SK-N-SH (cell line): ENCODE data around the gene KCNQ2. TPM values are rescaled to one million over a fixed set of nuclear protein-coding genes. Genes with fewer than 3 reads are reported as not detected.

Experiments
- CTCF ChIA-PET: fragments of 300-600, 350-600 bp; formaldehyde crosslinking; extraction: SDS; loops from one replicate; lab custom pipeline; 2021; lab: Yijun Ruan, JAX
- POLR2A ChIA-PET: fragments of 350-600 bp; sonication (Branson Sonifier 250); formaldehyde crosslinking; extraction: SDS; loops from one replicate; lab custom pipeline; 2020; ENCODE audit warnings: antibody characterized with exemption, inconsistent platforms; lab: Yijun Ruan, JAX
- DNase-seq: peaks from one replicate; pipeline ENCODE4 v3.0.0; 2012
- H2AFZ ChIP-seq: fragments of 200-600 bp; sonication (generic); 2 replicates; pipeline ENCODE4 v1.8.1; 2016; ENCODE audit warnings: antibody characterized with exemption, mild to moderate bottlenecking, low read depth
- H3F3A ChIP-seq: fragments of 200-600 bp; sonication (generic); replicated peaks from 2 replicates; pipeline ENCODE3; 2016; ENCODE audit warnings: antibody characterized with exemption, mild to moderate bottlenecking; ENCODE audit not compliant: insufficient read depth
- H3K27ac ChIP-seq, 2 experiments: fragments of 200-500 bp in 1 of 2; fragments of 200-600 bp in 1 of 2; sonication (Bioruptor generic) in 1 of 2; sonication (generic), shearing (Covaris generic) in 1 of 2; 2 replicates each; pipeline versions ENCODE4 v1.5.1 to v1.6.1; 2014 to 2016; ENCODE audit warnings: low read depth in 2 of 2, inconsistent platforms in 1 of 2, low read length in 1 of 2, mild to moderate bottlenecking in 1 of 2, mixed read lengths in 1 of 2
- H3K27me3 ChIP-seq: fragments of 200-600 bp; sonication (generic), shearing (Covaris generic); 2 replicates; pipeline ENCODE4 v1.6.1; 2016; ENCODE audit warnings: mixed run types; ENCODE audit not compliant: insufficient read depth
- H3K36me3 ChIP-seq, 2 experiments: fragments of 200-500 bp in 1 of 2; fragments of 200-600 bp in 1 of 2; sonication (Bioruptor generic) in 1 of 2; sonication (generic) in 1 of 2; replicated peaks in 1 of 2; 2 replicates each; pipeline versions ENCODE3 to v1.5.1; 2014 to 2016; ENCODE audit warnings: low read length in 1 of 2, mild to moderate bottlenecking in 1 of 2; ENCODE audit not compliant: insufficient read depth in 2 of 2, control insufficient read depth in 1 of 2
- H3K4me1 ChIP-seq, 2 experiments: fragments of 200-500 bp in 1 of 2; fragments of 200-600 bp in 1 of 2; sonication (Bioruptor generic) in 1 of 2; sonication (generic), shearing (Covaris generic) in 1 of 2; 2 replicates each; pipeline versions ENCODE4 v1.5.1 to v1.6.1; 2014 to 2016; ENCODE audit warnings: low read depth in 1 of 2, low read length in 1 of 2, mixed run types in 1 of 2; ENCODE audit not compliant: insufficient read depth in 2 of 2, control insufficient read depth in 1 of 2
- H3K4me2 ChIP-seq: fragments of 200-600 bp; sonication (generic), shearing (Covaris generic); 2 replicates; pipeline ENCODE4 v1.6.1; 2017; ENCODE audit warnings: mixed run types
- H3K4me3 ChIP-seq, 2 experiments: fragments of 200-500 bp in 1 of 2; fragments of 200-600 bp in 1 of 2; sonication (Bioruptor generic) in 1 of 2; sonication (generic), shearing (Covaris generic) in 1 of 2; 2 replicates each; pipeline versions ENCODE4 v1.5.1 to v1.8.1; 2014 to 2016; ENCODE audit warnings: low read depth in 2 of 2, inconsistent platforms in 1 of 2, low read length in 1 of 2, mild to moderate bottlenecking in 1 of 2, mixed read lengths in 1 of 2, moderate library complexity in 1 of 2
- H3K79me2 ChIP-seq: fragments of 200-600 bp; sonication (generic); 2 replicates; pipeline ENCODE4 v1.8.1; 2017; ENCODE audit warnings: mild to moderate bottlenecking; ENCODE audit not compliant: insufficient read depth
- H3K9ac ChIP-seq: fragments of 200-600 bp; sonication (generic); 2 replicates; pipeline ENCODE4 v1.6.1; 2017; ENCODE audit warnings: mixed run types
- H3K9me2 ChIP-seq: fragments of 200-600 bp; sonication (generic); 2 replicates; pipeline ENCODE4 v1.6.1; 2017; ENCODE audit warnings: mixed run types
- H3K9me3 ChIP-seq: fragments of 200-600 bp; sonication (generic); 2 replicates; pipeline ENCODE4 v1.6.1; 2017; ENCODE audit warnings: mixed run types, mild to moderate bottlenecking, moderate library complexity
- H4K20me1 ChIP-seq: fragments of 200-600 bp; sonication (generic); 2 replicates; pipeline ENCODE4 v1.6.1; 2017; ENCODE audit warnings: mild to moderate bottlenecking, mixed run types; ENCODE audit not compliant: insufficient read depth
- CHD2 ChIP-seq: fragments of 150-350 bp; IDR thresholded peaks from 2 replicates; pipeline ENCODE4 v1.6.1; 2018; ENCODE audit warnings: low read length; ENCODE audit not compliant: partially characterized antibody
- ELF1 ChIP-seq: IDR thresholded peaks from 2 replicates; pipeline ENCODE4 v1.4.0; 2012
- EZH2phosphoT487 ChIP-seq: fragments of 200-600 bp; sonication (generic); IDR thresholded peaks from 2 replicates; pipeline ENCODE4 v1.6.1; 2017; ENCODE audit warnings: low read depth, mixed run types, mild to moderate bottlenecking, antibody characterized with exemption, moderate library complexity, borderline replicate concordance
- FOSL2 ChIP-seq: IDR thresholded peaks from 2 replicates; pipeline ENCODE4 v1.4.0; 2012; ENCODE audit warnings: low read depth, mild to moderate bottlenecking, moderate library complexity, borderline replicate concordance
- FOXJ3 ChIP-seq: sonication (generic); formaldehyde crosslinking; IDR thresholded peaks from 2 replicates; pipeline ENCODE4 v1.5.1; 2020; ENCODE audit warnings: mild to moderate bottlenecking, missing genetic modification reagents
- GATA2 ChIP-seq: sonication (generic); formaldehyde crosslinking; IDR thresholded peaks from 2 replicates; pipeline ENCODE4 v1.5.0; 2020; ENCODE audit warnings: mild to moderate bottlenecking, missing genetic modification reagents
- JUND ChIP-seq: IDR thresholded peaks from 2 replicates; pipeline ENCODE4 v1.4.0; 2012
- NFIC ChIP-seq: IDR thresholded peaks from 2 replicates; pipeline ENCODE4 v1.4.0; 2012; ENCODE audit warnings: borderline replicate concordance
- NRF1 ChIP-seq: IDR thresholded peaks from 2 replicates; pipeline ENCODE4 v1.6.1; 2012; ENCODE audit warnings: low read depth, mild to moderate bottlenecking, low read length
- RAD21 ChIP-seq: IDR thresholded peaks from 2 replicates; pipeline ENCODE4 v1.6.1; 2012; ENCODE audit warnings: mild to moderate bottlenecking, low read length
- RFX5 ChIP-seq: IDR thresholded peaks from 2 replicates; pipeline ENCODE4 v1.6.1; 2012; ENCODE audit warnings: mild to moderate bottlenecking, improper control_type of control experiment, low read length
- TCF12 ChIP-seq: IDR thresholded peaks from 2 replicates; pipeline ENCODE4 v1.4.0; 2012
- TEAD4 ChIP-seq: IDR thresholded peaks from 2 replicates; pipeline ENCODE4 v1.4.0; 2012; ENCODE audit warnings: mild to moderate bottlenecking, borderline replicate concordance; ENCODE audit not compliant: insufficient read depth
- WGBS: methylation state at CpG from one replicate; pipeline ENCODE4 v1.1.6; 2017; ENCODE audit warnings: low lambda C conversion rate; 5-methylcytosine and 5-hydroxymethylcytosine counted together
- polyA plus RNA-seq, 3 experiments: library from polyadenylated mRNA; depleted of rRNA; stranded (reverse); fragments of >200 nt; gene quantifications; 2 replicates each; pipeline ENCODE4 v1.2.3, GENCODE V29; 2012
- TF ChIP-seq, protein P1 (sequence below): IDR thresholded peaks from 2 replicates; pipeline ENCODE4 v1.6.1; 2012; ENCODE audit warnings: mild to moderate bottlenecking, low read depth, low read length, moderate library complexity
- TF ChIP-seq, protein P2 (sequence below): IDR thresholded peaks from 2 replicates; pipeline ENCODE4 v1.4.0; 2012; ENCODE audit warnings: low read depth, borderline replicate concordance
- TF ChIP-seq, protein P3 (sequence below): IDR thresholded peaks from 2 replicates; pipeline ENCODE4 v1.4.0; 2012; ENCODE audit warnings: low read depth

Gene KCNQ2
- polyA plus RNA-seq, 1 of the 3 experiments (the other 2 are of a cell fraction), result 3.9 TPM

DNA sequence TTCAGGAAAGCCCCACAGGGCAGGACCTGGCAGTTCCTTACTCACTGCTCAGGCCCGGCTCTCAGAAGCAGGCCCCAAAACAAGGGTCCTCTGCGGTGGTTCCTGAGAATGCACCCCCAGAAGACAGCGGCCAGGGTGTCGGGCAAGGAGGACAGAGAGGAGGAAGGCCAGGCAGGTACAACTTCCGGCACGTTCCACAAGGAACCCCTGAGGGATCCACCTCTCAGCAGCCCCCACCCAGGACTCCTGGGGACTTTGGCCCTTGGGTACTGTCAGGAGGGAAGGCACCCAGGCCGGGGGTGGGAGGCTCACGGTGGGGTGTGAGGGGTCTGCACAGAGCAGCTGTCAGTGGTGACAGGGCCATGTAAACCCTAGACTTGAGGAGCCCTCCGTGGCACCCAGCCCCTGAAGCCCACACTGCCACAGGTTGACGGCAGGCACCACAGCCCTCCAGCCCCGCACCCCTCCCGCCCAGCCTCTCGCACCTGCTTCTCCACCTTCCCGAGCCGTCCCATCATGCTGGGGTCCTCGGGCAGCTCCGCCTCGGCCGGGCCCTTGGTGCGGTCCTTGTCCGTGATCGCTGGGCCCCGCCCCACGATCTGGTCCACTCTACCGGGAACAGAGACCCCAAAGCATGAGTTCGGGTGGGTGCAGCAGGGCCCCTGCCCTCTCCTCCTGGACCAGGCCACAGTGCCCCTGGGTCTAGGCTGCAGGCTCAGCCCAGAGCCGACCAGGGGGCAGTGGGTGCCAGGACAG lies 64.3 kb downstream of the KCNQ2 start:
- no peaks in the 10 kb centered on the region for H3K9me2 ChIP-seq
- no peak overlapping the region for H3K9ac ChIP-seq
- H3K4me1 ChIP-seq, result peaks cover 0 to 22% of the 10 kb centered on the region in 2 experiments; a peak in 1 of 4 replicates
- no peaks in the 10 kb centered on the region for H4K20me1 ChIP-seq
- H3K4me2 ChIP-seq, result no peak overlapping the region
- CTCF ChIA-PET, result no interaction called here
- no peak overlapping the region for H3K27ac ChIP-seq
- POLR2A ChIA-PET, result no interaction called here
- DNase-seq, result no peak
- H3K4me3 ChIP-seq, result no peak overlapping the region
- no peak overlapping the region for H2AFZ ChIP-seq
- H3K27me3 ChIP-seq, result no peaks in the 10 kb centered on the region
- no peaks in the 10 kb centered on the region for H3K9me3 ChIP-seq
- H3F3A ChIP-seq, result no peaks in the 10 kb centered on the region
- TF ChIP-seq JUND (no peak), TEAD4 (no peak), RFX5 (no peak), FOSL2 (no peak), RAD21 (no peak), TCF12 (no peak), NFIC (no peak), ELF1 (no peak), NRF1 (no peak), CHD2 (no peak), FOXJ3 (CRISPR knock-in tag) (no peak), GATA2 (CRISPR knock-in tag) (no peak), EZH2phosphoT487 (no peak)
- TF ChIP-seq, protein P1, sequence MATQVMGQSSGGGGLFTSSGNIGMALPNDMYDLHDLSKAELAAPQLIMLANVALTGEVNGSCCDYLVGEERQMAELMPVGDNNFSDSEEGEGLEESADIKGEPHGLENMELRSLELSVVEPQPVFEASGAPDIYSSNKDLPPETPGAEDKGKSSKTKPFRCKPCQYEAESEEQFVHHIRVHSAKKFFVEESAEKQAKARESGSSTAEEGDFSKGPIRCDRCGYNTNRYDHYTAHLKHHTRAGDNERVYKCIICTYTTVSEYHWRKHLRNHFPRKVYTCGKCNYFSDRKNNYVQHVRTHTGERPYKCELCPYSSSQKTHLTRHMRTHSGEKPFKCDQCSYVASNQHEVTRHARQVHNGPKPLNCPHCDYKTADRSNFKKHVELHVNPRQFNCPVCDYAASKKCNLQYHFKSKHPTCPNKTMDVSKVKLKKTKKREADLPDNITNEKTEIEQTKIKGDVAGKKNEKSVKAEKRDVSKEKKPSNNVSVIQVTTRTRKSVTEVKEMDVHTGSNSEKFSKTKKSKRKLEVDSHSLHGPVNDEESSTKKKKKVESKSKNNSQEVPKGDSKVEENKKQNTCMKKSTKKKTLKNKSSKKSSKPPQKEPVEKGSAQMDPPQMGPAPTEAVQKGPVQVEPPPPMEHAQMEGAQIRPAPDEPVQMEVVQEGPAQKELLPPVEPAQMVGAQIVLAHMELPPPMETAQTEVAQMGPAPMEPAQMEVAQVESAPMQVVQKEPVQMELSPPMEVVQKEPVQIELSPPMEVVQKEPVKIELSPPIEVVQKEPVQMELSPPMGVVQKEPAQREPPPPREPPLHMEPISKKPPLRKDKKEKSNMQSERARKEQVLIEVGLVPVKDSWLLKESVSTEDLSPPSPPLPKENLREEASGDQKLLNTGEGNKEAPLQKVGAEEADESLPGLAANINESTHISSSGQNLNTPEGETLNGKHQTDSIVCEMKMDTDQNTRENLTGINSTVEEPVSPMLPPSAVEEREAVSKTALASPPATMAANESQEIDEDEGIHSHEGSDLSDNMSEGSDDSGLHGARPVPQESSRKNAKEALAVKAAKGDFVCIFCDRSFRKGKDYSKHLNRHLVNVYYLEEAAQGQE, result no peak
- TF ChIP-seq, protein P2, sequence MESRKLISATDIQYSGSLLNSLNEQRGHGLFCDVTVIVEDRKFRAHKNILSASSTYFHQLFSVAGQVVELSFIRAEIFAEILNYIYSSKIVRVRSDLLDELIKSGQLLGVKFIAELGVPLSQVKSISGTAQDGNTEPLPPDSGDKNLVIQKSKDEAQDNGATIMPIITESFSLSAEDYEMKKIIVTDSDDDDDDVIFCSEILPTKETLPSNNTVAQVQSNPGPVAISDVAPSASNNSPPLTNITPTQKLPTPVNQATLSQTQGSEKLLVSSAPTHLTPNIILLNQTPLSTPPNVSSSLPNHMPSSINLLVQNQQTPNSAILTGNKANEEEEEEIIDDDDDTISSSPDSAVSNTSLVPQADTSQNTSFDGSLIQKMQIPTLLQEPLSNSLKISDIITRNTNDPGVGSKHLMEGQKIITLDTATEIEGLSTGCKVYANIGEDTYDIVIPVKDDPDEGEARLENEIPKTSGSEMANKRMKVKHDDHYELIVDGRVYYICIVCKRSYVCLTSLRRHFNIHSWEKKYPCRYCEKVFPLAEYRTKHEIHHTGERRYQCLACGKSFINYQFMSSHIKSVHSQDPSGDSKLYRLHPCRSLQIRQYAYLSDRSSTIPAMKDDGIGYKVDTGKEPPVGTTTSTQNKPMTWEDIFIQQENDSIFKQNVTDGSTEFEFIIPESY, result no peak
- TF ChIP-seq, protein P3, sequence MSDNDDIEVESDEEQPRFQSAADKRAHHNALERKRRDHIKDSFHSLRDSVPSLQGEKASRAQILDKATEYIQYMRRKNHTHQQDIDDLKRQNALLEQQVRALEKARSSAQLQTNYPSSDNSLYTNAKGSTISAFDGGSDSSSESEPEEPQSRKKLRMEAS, result no peak
- 78% methylated on average over 15 of the region's 27 CpGs for WGBS
- H3K79me2 ChIP-seq, result no peaks in the 10 kb centered on the region
- no peaks in the 10 kb centered on the region for H3K36me3 ChIP-seq
